WTC11 (cell line): ENCODE results near the gene TNS3. TPM values are rescaled to one million over a fixed set of nuclear protein-coding genes. Genes with fewer than 3 reads are reported as not detected.

Experiments used
- ATAC-seq: fragments of 200-7000 bp; cut with Tn5 transposase; 2 replicates; pipeline ENCODE4 v1.10.0; 2021; ENCODE audit warnings: mild to moderate bottlenecking, moderate library complexity
- CTCF ChIA-PET: fragments of 300-600 bp; sonication (Branson Sonifier 250); formaldehyde crosslinking; loops from one replicate; lab custom pipeline; 2021; ENCODE audit warnings: antibody characterized with exemption; lab: Charles Lee
- POLR2A ChIA-PET: fragments of 350-600 bp; sonication (Branson Sonifier 250); formaldehyde crosslinking; loops from one replicate; lab custom pipeline; 2021; ENCODE audit warnings: antibody characterized with exemption; lab: Charles Lee
- DNase-seq: peaks from one replicate; pipeline ENCODE4 v3.0.0; 2021; ENCODE audit warnings: low spot score
- H3K27ac Mint-ChIP-seq: 2 replicates; pipeline ENCODE4 v1.8.0; 2021; ENCODE audit warnings: mixed read lengths
- H3K27me3 Mint-ChIP-seq: 2 replicates; pipeline ENCODE4 v1.8.0; 2021; ENCODE audit warnings: low read depth, mild to moderate bottlenecking, moderate library complexity, mixed read lengths
- H3K36me3 Mint-ChIP-seq: 2 replicates; pipeline ENCODE4 v1.8.0; 2021; ENCODE audit warnings: mixed read lengths
- H3K4me1 Mint-ChIP-seq: 2 replicates; pipeline ENCODE4 v1.8.0; 2022; ENCODE audit warnings: mixed read lengths
- H3K4me3 Mint-ChIP-seq: 2 replicates; pipeline ENCODE4 v1.8.0; 2021; ENCODE audit warnings: mild to moderate bottlenecking, moderate library complexity, mixed read lengths
- H3K9me3 Mint-ChIP-seq: 2 replicates; pipeline ENCODE4 v1.8.0; 2021; ENCODE audit warnings: mixed read lengths
- CREM ChIP-seq: sonication (generic); formaldehyde crosslinking; IDR thresholded peaks from 2 replicates; pipeline ENCODE4 v1.8.1; 2022; ENCODE audit warnings: mild to moderate bottlenecking, missing genetic modification reagents, moderate library complexity
- ERG ChIP-seq: fragments of 250-450 bp; sonication (Bioruptor Pico); IDR thresholded peaks from 2 replicates; pipeline ENCODE4 v1.8.0; 2021; ENCODE audit warnings: mild to moderate bottlenecking
- ETV6 ChIP-seq: sonication (generic); formaldehyde crosslinking; IDR thresholded peaks from 2 replicates; pipeline ENCODE4 v1.8.1; 2022; ENCODE audit warnings: mild to moderate bottlenecking, missing genetic modification reagents
- FOXJ3 ChIP-seq: sonication (generic); formaldehyde crosslinking; IDR thresholded peaks from 2 replicates; pipeline ENCODE4 v1.9.0; 2021; ENCODE audit warnings: missing genetic modification reagents, mild to moderate bottlenecking, borderline replicate concordance
- HMGXB4 ChIP-seq: sonication (generic); formaldehyde crosslinking; IDR thresholded peaks from 2 replicates; pipeline ENCODE4 v1.8.1; 2023; ENCODE audit warnings: mild to moderate bottlenecking, moderate library complexity, missing genetic modification reagents
- KAT7 ChIP-seq: sonication (generic); formaldehyde crosslinking; IDR thresholded peaks from 2 replicates; pipeline ENCODE4 v1.8.1; 2023; ENCODE audit warnings: missing genetic modification reagents, mild to moderate bottlenecking, borderline replicate concordance
- NR2C2 ChIP-seq: sonication (generic); formaldehyde crosslinking; IDR thresholded peaks from 2 replicates; pipeline ENCODE4 v1.8.0; 2022; ENCODE audit warnings: mild to moderate bottlenecking, missing genetic modification reagents
- RELA ChIP-seq: sonication (generic); formaldehyde crosslinking; IDR thresholded peaks from 2 replicates; pipeline ENCODE4 v1.8.1; 2022; ENCODE audit warnings: missing genetic modification reagents, mild to moderate bottlenecking, borderline replicate concordance
- SP1 ChIP-seq: sonication (generic); formaldehyde crosslinking; conservative IDR thresholded peaks from 2 replicates; pipeline ENCODE4 v1.8.1; 2022; ENCODE audit warnings: missing genetic modification reagents
- TCF7 ChIP-seq: sonication (generic); formaldehyde crosslinking; IDR thresholded peaks from 2 replicates; pipeline ENCODE4 v1.8.0; 2022; ENCODE audit warnings: mild to moderate bottlenecking, low read depth, missing genetic modification reagents, moderate library complexity
- ZNF423 ChIP-seq: fragments of 250-450 bp; sonication (Bioruptor Pico); IDR thresholded peaks from 2 replicates; pipeline ENCODE4 v2.1.2; 2022; ENCODE audit warnings: mild to moderate bottlenecking, moderate library complexity
- total RNA-seq: library from RNA; stranded (reverse); gene quantifications from 3 replicates; pipeline ENCODE4 v1.2.3, GENCODE V29; 2021
- TF ChIP-seq, protein P1 (sequence below): sonication (generic); formaldehyde crosslinking; IDR thresholded peaks from 2 replicates; pipeline ENCODE4 v1.8.1; 2022; ENCODE audit warnings: missing genetic modification reagents, borderline replicate concordance
- TF ChIP-seq, protein P2 (sequence below): sonication (generic); formaldehyde crosslinking; IDR thresholded peaks from 2 replicates; pipeline ENCODE4 v1.8.0; 2022; ENCODE audit warnings: mild to moderate bottlenecking, missing genetic modification reagents
- TF ChIP-seq, protein P3 (sequence below): sonication (generic); formaldehyde crosslinking; IDR thresholded peaks from 2 replicates; pipeline ENCODE4 v1.8.0; 2023; ENCODE audit warnings: missing genetic modification reagents, mild to moderate bottlenecking, borderline replicate concordance
- TF ChIP-seq, protein P4 (sequence below): sonication (generic); formaldehyde crosslinking; IDR thresholded peaks from 2 replicates; pipeline ENCODE4 v1.8.1; 2023; ENCODE audit warnings: mild to moderate bottlenecking, missing genetic modification reagents

TNS3 gene
- total RNA-seq, 1 experiment from 2014 or later, result 37.7 TPM

GRCh38 chr7:47480576-47481538 lies 101.1 kb downstream of the TNS3 start (continued):
- TF ChIP-seq, protein P1, sequence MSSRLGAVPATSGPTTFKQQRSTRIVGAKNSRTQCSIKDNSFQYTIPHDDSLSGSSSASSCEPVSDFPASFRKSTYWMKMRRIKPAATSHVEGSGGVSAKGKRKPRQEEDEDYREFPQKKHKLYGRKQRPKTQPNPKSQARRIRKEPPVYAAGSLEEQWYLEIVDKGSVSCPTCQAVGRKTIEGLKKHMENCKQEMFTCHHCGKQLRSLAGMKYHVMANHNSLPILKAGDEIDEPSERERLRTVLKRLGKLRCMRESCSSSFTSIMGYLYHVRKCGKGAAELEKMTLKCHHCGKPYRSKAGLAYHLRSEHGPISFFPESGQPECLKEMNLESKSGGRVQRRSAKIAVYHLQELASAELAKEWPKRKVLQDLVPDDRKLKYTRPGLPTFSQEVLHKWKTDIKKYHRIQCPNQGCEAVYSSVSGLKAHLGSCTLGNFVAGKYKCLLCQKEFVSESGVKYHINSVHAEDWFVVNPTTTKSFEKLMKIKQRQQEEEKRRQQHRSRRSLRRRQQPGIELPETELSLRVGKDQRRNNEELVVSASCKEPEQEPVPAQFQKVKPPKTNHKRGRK (CRISPR knock-in tag), result no peak
- TF ChIP-seq ETV6 (CRISPR knock-in tag), result peak; percentile 54; the same call in 1 of the 2 replicates
- 0 out of 2 replicates have a peak, but pooled peaks have one; percentile 50 for TF ChIP-seq KAT7 (CRISPR knock-in tag)

DNA sequence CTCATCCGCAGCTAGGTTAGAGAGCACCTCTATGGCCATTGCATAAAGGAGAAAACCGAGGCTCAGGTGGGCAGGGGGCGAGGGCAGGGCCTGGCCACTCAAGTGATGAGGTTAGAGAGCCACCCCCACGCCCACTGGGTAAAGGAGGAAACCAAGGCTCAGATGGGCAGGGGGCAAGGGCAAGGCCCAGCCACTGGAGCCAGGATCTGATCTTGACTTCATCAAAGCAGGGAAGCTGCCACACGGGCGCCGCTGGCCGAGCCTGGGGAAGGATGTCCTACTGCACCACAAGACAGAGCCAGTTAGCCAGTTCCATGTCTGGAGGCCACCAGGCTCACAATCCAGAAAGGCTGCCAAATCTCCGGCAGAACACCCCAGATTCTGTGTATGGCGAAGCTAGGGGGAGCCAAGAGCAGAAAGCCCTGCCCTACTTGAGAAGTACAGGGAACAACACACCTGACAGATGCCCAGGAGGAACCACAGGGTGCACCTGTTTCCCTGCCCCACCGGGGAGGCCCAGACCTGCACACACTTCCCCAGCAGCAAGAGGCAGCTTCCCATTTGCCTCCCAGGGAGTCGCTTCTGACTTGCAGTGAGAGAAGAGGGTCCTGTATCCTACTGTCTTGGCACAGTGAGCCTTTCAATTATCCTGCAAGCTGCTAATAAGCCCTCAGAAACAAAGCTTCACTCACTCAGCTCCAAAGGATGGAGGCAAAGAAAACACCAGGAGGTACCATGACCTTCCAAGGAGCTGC lies 101.9 kb downstream of the TNS3 start:
- H3K27me3 Mint-ChIP-seq, result peaks cover 92% of the 10 kb centered on the region
- CTCF ChIA-PET, result interaction anchor here (0.6 to 2.7 kb wide), 7 partner anchors 9 to 339 kb away, joined by 3 to 16 read pairs (median 6); no protein-coding TSS in a partner anchor
- H3K9me3 Mint-ChIP-seq, result peaks cover 4% of the 10 kb centered on the region; the same call in 1 of the 2 replicates

DNA sequence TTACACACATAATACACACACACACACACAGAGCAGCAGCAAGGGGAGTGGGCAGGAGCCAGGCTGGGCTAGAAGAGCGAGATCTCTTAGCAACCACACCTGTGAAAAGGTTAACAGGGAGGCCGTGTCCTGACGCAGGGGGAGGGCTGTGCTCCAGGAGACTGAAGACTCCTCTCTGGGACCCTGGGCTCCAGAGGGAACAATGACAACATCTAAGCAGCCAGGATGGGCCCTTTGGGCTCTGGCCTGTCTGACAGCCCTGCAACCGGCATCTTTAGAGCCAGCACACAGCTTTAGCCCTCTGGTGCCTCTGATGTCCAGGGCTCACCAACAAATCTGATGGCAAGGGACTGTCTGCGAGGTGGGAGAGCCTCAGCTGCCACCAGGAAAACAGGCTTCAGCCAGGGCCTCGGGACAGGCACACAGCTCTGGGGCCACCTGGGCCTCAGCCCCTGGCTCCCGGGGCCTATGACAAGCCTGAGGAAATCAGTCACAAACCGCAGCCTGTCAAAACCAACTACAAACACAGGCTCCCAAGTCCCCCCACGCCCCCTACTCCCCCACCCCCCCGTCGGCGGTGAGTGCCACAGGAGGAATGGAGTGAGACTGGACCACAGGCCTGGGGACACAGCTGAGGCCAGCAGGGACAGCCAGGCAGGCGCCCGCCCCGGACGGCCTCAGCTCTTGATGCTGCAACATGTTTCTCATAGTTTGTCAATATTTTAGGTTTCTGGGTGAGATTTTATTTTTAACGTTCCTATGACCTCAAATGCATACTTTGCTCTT lies 102.8 kb downstream of the TNS3 start:
- DNase-seq (no peak), ATAC-seq (no peak)
- POLR2A ChIA-PET, result no interaction called here
- H3K36me3 Mint-ChIP-seq, result peaks cover 5% of the 10 kb centered on the region; the same call in 1 of the 2 replicates
- peaks cover 50% of the 10 kb centered on the region for H3K4me1 Mint-ChIP-seq
- H3K27ac Mint-ChIP-seq, result no peak overlapping the region
- H3K4me3 Mint-ChIP-seq, result no peak overlapping the region
- CTCF ChIA-PET, result interaction anchor here (2.7 kb wide), 1 partner anchor 43 kb away, joined by 16 read pairs; no protein-coding TSS in a partner anchor
- peaks cover 83% of the 10 kb centered on the region for H3K27me3 Mint-ChIP-seq
- H3K9me3 Mint-ChIP-seq, result no peaks in the 10 kb centered on the region
- TF ChIP-seq CREM (CRISPR knock-in tag) (no peak), NR2C2 (CRISPR knock-in tag) (no peak), FOXJ3 (no peak), HMGXB4 (no peak), RELA (CRISPR knock-in tag) (no peak), ZNF423 (CRISPR knock-in tag) (no peak), SP1 (CRISPR knock-in tag) (no peak), TCF7 (CRISPR knock-in tag) (no peak), ERG (no peak)
- TF ChIP-seq, protein P2, sequence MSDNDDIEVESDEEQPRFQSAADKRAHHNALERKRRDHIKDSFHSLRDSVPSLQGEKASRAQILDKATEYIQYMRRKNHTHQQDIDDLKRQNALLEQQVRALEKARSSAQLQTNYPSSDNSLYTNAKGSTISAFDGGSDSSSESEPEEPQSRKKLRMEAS, result no peak
- TF ChIP-seq, protein P3, sequence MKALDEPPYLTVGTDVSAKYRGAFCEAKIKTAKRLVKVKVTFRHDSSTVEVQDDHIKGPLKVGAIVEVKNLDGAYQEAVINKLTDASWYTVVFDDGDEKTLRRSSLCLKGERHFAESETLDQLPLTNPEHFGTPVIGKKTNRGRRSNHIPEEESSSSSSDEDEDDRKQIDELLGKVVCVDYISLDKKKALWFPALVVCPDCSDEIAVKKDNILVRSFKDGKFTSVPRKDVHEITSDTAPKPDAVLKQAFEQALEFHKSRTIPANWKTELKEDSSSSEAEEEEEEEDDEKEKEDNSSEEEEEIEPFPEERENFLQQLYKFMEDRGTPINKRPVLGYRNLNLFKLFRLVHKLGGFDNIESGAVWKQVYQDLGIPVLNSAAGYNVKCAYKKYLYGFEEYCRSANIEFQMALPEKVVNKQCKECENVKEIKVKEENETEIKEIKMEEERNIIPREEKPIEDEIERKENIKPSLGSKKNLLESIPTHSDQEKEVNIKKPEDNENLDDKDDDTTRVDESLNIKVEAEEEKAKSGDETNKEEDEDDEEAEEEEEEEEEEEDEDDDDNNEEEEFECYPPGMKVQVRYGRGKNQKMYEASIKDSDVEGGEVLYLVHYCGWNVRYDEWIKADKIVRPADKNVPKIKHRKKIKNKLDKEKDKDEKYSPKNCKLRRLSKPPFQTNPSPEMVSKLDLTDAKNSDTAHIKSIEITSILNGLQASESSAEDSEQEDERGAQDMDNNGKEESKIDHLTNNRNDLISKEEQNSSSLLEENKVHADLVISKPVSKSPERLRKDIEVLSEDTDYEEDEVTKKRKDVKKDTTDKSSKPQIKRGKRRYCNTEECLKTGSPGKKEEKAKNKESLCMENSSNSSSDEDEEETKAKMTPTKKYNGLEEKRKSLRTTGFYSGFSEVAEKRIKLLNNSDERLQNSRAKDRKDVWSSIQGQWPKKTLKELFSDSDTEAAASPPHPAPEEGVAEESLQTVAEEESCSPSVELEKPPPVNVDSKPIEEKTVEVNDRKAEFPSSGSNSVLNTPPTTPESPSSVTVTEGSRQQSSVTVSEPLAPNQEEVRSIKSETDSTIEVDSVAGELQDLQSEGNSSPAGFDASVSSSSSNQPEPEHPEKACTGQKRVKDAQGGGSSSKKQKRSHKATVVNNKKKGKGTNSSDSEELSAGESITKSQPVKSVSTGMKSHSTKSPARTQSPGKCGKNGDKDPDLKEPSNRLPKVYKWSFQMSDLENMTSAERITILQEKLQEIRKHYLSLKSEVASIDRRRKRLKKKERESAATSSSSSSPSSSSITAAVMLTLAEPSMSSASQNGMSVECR (CRISPR knock-in tag), result no peak

More for the DNA sequence above, 101.9 kb downstream of the TNS3 start:
- H3K4me3 Mint-ChIP-seq, result no peak overlapping the region
- ATAC-seq, result no peak
- H3K36me3 Mint-ChIP-seq, result peaks cover 11% of the 10 kb centered on the region
- POLR2A ChIA-PET, result no interaction called here
- no peak overlapping the region for H3K27ac Mint-ChIP-seq
- TF ChIP-seq ZNF423 (CRISPR knock-in tag), result peak; percentile 80; the same call in 1 of the 2 replicates
- TF ChIP-seq, protein P4, sequence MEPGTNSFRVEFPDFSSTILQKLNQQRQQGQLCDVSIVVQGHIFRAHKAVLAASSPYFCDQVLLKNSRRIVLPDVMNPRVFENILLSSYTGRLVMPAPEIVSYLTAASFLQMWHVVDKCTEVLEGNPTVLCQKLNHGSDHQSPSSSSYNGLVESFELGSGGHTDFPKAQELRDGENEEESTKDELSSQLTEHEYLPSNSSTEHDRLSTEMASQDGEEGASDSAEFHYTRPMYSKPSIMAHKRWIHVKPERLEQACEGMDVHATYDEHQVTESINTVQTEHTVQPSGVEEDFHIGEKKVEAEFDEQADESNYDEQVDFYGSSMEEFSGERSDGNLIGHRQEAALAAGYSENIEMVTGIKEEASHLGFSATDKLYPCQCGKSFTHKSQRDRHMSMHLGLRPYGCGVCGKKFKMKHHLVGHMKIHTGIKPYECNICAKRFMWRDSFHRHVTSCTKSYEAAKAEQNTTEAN (CRISPR knock-in tag), result no peak
- no peak for DNase-seq
- H3K4me1 Mint-ChIP-seq, result peaks cover 50% of the 10 kb centered on the region
